GM18870 (cell line): ENCODE data around the gene BRS3.
"Not testable (repeated sequence)": the region's sequence is repeated elsewhere in the genome, so short reads cannot be mapped to it uniquely, and the experiment has no call there.

ENCODE experiments used
- ATAC-seq: cut with Tn5 transposase; IDR thresholded peaks from one replicate; pipeline ENCODE4 v1.9.1; 2021; ENCODE audit warnings: moderate library complexity; ENCODE audit not compliant: unreplicated experiment

Gene BRS3

DNA sequence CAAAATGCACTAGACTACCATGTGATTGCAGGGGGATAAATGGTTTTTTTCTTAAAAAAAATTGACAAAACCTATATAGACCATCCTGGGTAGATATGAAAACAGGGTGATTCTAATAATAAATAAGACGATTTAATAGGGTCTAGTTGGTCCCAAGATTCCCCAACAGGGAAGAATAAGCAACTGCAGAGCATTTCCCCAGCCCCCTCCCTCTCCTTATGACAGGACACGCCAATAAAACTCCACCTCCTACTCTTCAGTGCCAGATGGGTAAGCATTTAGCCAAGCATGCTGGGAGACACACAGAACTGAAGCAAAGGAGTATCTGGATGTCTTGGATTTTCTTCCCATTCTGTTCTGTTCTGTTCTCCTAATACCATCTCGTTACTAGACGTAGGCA, at the start of gene BRS3:
Gene BRS3 (plus strand): TSS at position 301 of the 400 bp plus-strand sequence. CDS start 168 bp downstream, outside the sequence.
- ATAC-seq, result no peak

- no peak for ATAC-seq
Observed at GRCh38 chrX:136438192-136438591, 49.6 kb upstream of the BRS3 start.

DNA sequence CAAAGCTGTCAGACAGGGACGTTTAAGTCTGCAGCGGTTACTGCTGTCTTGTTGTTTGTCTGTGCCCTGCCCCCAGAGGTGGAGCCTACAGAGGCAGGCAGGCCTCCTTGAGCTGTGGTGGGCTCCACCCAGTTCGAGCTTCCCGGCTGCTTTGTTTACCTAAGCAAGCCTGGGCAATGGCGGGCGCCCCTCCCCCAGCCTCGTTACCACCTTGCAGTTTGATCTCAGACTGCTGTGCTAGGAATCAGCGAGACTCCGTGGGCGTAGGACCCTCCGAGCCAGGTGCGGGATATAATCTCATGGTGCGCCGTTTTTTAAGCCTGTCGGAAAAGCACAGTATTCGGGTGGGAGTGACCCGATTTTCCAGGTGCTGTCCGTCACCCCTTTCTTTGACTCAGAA, 42.1 kb upstream of the BRS3 start:
- ATAC-seq, result not testable (repeated sequence)

DNA sequence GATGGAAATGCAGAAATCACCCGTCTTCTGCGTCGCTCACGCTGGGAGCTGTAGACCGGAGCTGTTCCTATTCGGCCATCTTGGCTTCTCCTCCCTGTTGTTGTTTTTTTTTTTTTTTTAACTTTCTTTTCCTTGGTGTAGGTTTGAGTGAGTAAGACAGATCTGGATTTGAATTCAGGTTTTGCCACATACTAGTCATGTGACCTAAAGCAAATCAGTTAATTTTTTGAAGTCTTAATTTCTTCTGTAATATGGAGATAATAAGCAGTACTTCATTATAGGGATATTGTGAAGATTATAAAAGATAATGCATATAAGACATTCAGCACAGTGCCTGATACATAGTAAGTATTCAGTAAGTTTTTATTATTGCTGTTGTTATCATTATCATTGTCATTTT, 41.5 kb upstream of the BRS3 start:
- no peak for ATAC-seq

DNA sequence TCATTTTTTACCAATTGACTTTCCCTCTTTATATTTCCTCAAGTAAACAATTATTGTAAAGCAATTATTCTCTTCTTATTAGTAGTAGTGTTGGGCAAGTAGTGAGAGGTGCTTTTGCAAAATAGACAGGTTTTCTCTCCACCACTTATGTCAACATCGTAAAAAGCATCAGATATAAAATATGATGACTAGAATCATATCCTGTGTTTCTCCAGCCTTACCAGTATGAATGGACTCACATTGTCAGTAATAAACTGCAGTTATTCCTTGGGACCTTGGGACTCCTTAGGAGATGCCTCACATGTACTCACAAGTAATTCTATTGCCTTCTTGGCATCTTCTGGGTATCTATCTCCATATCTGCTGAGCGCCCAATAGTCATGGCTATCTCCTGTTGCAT, 40.4 kb upstream of the BRS3 start:
- ATAC-seq, result no peak

- ATAC-seq, result no peak
Observed at GRCh38 chrX:136447968-136448367, 39.8 kb upstream of the BRS3 start.

DNA sequence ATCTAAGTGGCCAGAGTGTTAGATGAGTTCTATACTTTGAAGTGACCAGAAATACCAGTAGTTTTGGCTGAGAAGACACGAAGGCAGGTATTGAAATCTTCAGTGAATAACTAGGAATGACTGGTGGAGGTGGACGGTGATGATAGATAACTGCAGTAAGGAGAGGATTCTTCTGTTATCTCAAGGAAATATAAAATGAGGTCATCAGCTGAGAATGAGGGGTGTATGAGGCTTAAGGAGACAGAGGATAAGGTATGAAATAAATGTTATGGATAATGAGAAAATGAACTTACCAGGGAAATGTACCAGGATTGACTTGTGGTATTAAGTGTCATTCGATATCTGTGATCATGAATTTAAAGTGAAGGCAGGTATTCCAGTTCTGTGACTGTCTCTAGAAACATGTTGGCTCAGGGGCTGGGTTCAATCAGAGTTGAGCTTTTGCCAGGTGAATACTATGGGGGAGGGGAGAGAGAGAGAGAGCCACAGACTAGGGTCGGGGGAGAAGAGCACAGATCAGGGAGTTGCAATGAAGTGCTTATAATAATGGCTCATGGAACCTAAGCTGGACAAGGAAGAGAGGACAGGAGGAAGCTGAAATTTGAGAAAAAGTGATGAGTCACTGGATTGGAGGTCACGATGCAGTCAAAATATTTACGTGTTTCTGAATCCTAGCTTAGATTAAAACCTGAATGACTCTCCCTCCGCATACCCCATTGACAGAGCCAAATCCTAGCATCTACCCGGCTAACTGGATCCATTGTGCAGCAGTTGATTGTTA, 37.5 kb upstream of the BRS3 start:
- no peak for ATAC-seq

GRCh38 chrX:136452614-136453013, 35.1 kb upstream of the BRS3 start:
- no peak for ATAC-seq

- ATAC-seq, result no peak
Observed at GRCh38 chrX:136453114-136453513, 34.6 kb upstream of the BRS3 start.

GRCh38 chrX:136453771-136454170, 34.0 kb upstream of the BRS3 start:
- no peak for ATAC-seq

- ATAC-seq, result no peak
Observed at GRCh38 chrX:136456133-136456532, 31.6 kb upstream of the BRS3 start.

GRCh38 chrX:136457303-136457917, 30.3 kb upstream of the BRS3 start:
- ATAC-seq, result no peak

- ATAC-seq, result no peak
Observed at GRCh38 chrX:136464589-136464988, 23.2 kb upstream of the BRS3 start.

DNA sequence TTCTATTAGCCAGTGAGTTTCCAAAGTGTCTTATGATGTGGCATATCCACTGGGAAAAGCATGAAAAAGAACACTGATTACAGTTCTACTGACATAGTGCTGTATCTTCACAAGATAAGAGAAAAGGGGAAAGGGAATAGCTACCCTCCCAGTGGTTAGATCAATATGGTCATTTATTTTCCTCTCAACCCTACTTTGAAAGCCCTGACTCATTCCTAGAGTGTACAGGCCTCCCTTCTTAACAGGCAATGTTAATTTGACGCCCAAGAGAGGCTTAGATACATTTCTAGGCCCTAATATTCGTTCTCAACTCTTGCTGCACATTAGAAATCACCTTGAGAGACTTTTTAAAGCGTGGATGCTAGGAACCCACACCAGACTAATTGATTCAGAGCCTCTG, 20.4 kb upstream of the BRS3 start:
- ATAC-seq, result no peak

DNA sequence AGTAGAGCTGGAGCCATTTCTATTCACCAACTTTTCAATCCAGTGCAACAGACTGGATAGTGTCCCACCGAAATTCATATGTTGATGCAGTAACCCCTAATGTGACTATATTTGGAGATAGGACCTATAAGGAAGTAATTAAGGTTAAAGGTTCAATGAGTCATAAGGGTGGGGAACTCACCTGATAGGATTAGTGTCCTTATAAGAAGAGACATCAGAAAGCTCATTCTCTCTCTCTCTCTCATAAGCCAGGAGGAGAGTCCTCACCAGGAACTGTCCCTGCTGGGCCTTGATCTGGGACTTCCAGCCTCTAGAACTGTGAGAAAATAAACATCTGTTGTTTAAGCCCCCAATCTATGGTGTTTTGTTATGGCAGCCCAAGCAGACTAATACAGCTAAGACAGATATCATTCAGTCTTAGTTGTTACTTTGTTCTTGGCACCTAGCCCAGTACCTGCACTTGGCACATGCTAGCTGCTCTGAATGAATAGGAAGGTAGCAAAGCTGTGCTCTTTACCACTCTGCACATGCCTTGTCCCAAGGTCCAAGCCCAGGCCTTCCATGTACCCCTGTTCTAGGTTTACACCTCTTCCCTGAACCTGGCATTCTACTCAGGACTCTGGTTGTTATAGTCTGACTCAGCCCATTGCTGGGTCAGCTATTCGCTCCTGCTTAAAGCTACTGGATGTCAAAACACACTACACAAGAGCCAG, 19.2 kb upstream of the BRS3 start:
- ATAC-seq, result no peak

DNA sequence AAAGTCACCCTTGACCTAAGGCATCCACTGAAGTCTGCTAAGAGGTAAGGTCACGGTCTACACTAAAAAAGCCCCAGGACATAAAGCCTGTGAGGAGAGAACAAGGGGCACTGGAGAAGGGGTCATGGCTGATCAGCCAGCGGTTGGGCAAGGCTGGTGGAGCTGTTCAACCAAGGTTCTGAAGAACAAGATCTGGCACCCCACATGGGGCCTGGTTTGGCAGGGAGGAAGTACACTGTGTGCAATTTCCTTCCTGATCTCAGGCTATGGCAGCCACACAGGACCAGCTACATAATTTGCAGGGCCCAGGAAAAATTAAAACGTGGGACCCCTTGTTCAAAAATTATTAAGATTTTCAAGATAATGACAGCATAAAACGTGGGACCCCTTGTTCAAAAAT, 14.1 kb upstream of the BRS3 start:
- ATAC-seq, result no peak

DNA sequence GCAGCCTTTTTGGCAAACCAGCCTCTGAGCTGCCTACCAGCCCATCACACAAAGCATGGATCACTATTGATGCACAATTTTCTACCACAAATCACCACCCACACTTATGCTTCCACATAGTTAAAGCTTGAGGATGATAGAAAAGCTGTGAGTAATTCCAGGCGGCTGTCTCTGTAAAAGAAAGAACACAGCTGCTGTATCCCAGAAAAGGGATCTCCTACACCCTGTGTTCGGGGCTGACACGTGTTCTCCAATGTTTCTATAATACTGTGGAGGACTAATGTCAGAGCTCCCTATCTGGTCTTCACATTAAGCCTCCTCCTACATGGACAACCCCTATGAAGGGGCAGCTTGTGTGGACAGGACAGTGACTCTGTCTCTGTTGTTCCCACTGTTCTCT, 12.5 kb upstream of the BRS3 start:
- no peak for ATAC-seq

DNA sequence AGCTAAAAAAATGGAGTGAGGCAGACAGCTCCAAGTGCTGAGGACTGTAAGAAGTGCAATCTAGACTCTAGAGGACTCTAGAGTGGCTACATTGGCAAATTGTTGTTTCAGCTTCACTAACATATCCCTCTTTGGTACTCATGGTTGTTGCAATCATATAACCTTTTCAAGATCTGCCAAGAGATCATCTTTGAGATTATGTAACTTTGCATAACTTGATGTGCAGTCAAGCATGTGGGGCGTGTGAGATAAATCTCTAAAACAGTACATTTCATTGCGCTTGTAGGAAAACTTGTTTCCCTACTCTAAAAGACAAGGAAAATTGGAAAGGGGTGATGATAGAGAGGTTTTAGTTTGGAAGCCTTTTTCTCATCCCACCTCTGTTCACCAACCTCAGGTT, 11.2 kb upstream of the BRS3 start:
- no peak for ATAC-seq

DNA sequence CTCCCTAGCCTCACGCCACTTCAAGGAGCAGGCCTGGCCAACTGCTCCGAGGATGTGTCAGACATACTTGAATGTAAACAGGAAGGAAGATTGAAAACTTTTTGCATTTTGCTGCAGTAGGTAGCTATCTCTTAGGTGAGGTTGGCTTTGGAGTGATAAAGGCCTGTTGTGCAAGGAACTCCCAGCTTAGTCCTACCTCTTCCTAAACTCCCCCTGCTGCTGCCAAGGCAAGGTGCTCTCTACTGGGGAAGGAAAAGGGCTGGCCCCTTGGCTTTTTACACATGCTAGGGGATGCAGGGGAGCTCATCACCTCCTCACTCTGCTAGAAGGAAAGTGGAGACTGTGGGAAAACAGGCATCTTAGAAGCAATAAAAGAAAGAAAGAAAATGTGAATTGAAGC, 10.7 kb upstream of the BRS3 start:
- ATAC-seq, result no peak

DNA sequence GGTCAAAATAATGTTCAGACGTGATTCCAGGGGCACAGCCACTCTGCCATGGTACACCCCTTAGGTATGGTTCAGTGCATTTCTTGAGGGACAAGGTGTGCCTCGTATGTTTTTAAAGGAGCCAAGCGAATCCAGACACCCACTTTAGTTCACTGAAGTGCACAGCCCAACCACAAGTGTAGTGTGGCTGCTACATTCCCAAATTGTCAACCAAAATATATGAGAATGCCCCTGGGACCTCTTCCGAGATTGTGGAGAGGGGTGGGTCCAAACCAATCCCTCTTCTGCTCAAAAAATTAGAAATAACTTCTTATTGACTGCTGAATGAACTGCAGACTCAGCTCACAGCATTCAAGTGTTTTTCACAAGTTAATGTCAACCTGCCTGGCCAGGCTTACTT, 7.4 kb upstream of the BRS3 start:
- no peak for ATAC-seq

DNA sequence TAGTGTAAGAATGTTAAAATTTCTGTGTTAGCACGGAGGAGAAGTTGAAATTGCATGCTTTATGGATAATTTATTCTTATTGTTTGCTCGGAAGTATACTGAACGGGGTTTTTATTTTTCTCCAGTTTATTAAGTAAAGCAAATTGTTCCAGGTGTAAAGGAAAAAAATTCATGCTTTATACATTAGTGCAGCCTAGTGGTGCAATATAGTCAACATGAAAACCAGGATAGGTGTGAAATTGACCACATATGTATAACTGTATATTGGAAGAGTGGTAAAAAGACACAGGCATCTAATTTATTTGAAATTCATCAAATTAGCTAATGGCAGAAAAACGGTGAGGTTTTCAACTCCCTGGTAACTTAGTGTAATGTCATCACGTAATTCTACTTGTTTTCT, 959 bp downstream of the BRS3 start:
- ATAC-seq, result no peak

DNA sequence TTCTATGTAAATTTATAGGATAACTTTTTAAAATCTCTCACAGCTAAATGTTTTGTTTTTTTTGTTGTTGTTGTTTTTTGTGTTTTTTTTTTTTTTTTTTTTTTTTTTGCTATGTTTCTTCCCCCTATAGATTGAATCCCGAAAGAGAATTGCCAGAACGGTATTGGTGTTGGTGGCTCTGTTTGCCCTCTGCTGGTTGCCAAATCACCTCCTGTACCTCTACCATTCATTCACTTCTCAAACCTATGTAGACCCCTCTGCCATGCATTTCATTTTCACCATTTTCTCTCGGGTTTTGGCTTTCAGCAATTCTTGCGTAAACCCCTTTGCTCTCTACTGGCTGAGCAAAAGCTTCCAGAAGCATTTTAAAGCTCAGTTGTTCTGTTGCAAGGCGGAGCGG, 4.1 kb downstream of the BRS3 start:
- ATAC-seq, result no peak
